GM12875 (cell line): Measurements from ENCODE around the gene TTC27.

Experiments
- H3K4me3 ChIP-seq: one replicate; pipeline ENCODE4 v1.5.1; 2011; ENCODE audit warnings: low read depth, low read length, control low read depth
- CTCF ChIP-seq: IDR thresholded peaks from 2 replicates; pipeline ENCODE4 v1.5.1; 2011; ENCODE audit warnings: low read depth, mild to moderate bottlenecking, control low read depth, inconsistent platforms, low read length, moderate library complexity, borderline replicate concordance; ENCODE audit not compliant: insufficient read depth

The TTC27 gene

GRCh38 chr2:32691678-32692077 is 63.8 kb downstream of the TTC27 start:
- no peak for TF ChIP-seq CTCF
- no peak overlapping the region for H3K4me3 ChIP-seq

DNA sequence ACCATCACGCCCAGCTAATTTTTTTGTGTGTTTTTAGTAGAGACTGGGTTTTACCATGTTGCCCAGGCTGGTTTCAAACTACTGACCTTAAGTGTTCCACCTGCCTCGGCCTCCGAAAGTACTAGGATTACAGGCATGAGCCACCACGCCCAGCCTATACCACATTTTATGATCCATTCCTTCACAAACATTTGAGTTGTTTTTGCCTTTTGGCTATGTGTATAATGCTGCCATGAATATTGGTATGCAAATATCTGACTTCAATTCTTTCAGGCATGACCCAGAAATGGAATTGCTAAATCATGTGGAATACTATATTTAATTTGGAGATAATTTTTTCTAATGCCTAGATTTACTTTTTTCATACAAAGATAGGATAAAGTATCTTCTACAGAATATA is 68.6 kb downstream of the TTC27 start:
- H3K4me3 ChIP-seq: no peak overlapping the region
- TF ChIP-seq CTCF: no peak

- H3K4me3 ChIP-seq: no peak overlapping the region
- no peak for TF ChIP-seq CTCF
These were observed 69.3 kb downstream of the TTC27 start for GRCh38 chr2:32697156-32697555.

DNA sequence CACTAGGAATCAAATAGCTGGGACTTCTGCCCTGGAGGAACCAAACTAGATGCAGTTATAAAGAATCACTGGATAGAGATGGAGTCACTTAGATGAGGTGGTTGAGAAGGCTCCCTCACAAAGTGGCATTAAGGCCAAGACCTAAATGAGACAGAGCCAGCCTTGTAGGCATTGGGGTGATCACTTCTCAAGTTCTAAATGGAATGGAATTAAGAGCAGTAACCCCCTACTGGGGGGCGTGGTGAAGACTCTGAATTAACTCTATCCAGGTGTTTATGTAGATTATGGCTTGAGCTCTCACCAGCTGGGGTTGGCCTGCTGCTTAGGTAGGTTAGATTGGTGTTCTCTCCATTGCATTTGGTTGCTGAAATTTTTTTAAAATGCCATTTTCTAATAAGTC is 71.3 kb downstream of the TTC27 start:
- H3K4me3 ChIP-seq: no peak overlapping the region
- no peak for TF ChIP-seq CTCF

DNA sequence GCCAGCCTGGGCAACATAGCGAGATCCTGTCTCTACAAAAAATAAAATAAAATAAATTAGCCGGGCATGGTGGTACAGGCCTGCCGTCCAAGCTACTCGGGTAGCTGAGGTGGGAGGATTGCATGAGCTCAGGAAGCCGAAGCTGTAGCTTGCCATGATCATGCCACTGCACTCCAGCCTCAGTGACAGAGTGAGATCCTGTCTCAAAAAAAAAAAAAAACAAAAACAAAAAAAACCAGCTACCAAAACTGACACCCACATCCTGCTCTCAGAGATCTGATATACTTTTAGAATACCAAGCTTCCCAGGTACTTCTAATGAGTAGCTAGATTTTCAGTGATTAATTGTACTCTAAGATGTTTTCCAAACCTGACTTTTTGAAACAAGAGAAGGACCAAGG is 74.0 kb downstream of the TTC27 start:
- H3K4me3 ChIP-seq: no peak overlapping the region
- no peak for TF ChIP-seq CTCF

- no peak for TF ChIP-seq CTCF
- H3K4me3 ChIP-seq: no peak overlapping the region
These were observed 74.6 kb downstream of the TTC27 start for GRCh38 chr2:32702303-32703064.

DNA sequence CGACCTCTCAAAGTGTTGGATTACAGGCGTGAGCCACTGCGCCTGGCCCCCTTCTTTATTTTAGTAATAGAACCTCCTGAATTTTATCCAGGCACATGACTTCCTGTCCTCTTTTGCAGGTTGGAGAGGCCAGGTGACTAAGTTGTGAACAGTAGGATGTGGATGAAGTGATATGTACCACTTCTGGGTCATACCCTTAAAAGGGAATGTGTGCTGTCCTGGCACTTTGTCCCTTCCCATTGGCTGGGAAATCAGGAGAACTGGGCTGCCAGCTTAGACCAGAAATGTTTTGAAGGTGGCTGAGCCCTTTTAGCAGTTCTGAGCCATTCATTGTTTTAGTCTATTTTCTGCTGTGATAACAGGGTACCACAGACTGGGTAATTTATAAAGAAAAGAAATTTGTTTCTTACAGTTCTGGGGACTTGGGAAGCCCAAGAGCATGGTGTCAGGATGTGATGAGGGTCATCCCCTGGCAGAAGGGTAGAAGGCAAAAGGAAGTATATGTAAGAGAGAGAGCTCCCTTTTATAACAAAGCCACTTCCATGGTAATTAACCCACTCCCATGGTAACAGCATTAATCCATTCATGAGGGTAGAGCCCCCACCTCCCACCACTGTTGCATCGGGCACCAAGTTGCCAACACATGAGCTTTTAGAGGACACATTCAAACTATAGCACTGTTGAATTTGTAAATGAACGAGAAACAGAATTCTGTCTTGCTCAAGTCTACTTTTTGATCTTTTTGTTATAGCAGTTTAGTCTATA is 79.1 kb downstream of the TTC27 start:
- H3K4me3 ChIP-seq: no peak overlapping the region
- TF ChIP-seq CTCF: no peak
